ENCODE data around the gene PRDM16.

DNA sequence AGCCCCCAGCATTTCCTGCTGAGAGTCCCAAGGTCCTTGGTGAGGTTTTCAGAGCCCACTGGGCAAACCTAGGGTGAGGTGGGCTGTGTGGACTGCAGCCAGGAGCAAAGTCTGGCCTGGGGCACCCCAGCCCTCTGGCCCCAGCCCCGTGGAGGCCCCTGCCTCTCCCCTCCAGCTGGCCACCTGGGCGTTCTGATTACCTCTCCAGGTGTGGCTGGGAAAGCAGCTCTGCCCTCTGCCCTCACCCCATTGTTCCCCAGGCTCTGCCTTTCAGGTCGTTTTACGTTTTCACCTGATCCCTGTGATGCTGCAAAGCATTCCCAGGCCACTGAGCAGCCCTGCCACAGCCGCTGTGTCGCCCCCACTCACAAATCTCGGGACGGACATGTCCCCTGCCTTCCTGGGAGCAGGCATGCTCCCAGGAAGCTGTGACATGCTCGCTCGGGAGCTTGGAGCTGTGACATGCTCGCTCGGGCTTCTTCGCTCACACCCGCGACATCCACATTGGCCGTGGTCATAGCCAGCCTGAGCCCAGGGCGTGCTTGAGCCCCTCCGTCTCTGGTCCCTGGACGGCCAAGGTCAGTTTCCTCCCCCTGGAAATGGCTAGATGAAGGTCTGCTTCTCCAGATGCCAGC, 216.2 kb downstream of the PRDM16 start:
- TF ChIP-seq ZNF274 (IDR thresholded peaks at IDR 0.05; ENCODE audit: low read depth, low read length) (no peak), POLR2A (IDR thresholded peaks at IDR 0.05; ENCODE audit: borderline replicate concordance, extremely low read depth, insufficient read depth, insufficient read length) (no peak), ZFX (IDR thresholded peaks at IDR 0.05) (no peak), POLR2AphosphoS5 (IDR thresholded peaks at IDR 0.05; ENCODE audit: low read depth, low read length) (no peak)
- TF ChIP-seq, protein P1, sequence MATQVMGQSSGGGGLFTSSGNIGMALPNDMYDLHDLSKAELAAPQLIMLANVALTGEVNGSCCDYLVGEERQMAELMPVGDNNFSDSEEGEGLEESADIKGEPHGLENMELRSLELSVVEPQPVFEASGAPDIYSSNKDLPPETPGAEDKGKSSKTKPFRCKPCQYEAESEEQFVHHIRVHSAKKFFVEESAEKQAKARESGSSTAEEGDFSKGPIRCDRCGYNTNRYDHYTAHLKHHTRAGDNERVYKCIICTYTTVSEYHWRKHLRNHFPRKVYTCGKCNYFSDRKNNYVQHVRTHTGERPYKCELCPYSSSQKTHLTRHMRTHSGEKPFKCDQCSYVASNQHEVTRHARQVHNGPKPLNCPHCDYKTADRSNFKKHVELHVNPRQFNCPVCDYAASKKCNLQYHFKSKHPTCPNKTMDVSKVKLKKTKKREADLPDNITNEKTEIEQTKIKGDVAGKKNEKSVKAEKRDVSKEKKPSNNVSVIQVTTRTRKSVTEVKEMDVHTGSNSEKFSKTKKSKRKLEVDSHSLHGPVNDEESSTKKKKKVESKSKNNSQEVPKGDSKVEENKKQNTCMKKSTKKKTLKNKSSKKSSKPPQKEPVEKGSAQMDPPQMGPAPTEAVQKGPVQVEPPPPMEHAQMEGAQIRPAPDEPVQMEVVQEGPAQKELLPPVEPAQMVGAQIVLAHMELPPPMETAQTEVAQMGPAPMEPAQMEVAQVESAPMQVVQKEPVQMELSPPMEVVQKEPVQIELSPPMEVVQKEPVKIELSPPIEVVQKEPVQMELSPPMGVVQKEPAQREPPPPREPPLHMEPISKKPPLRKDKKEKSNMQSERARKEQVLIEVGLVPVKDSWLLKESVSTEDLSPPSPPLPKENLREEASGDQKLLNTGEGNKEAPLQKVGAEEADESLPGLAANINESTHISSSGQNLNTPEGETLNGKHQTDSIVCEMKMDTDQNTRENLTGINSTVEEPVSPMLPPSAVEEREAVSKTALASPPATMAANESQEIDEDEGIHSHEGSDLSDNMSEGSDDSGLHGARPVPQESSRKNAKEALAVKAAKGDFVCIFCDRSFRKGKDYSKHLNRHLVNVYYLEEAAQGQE (IDR thresholded peaks at IDR 0.05; ENCODE audit: low read depth), result no peak
- TF ChIP-seq, protein P2, sequence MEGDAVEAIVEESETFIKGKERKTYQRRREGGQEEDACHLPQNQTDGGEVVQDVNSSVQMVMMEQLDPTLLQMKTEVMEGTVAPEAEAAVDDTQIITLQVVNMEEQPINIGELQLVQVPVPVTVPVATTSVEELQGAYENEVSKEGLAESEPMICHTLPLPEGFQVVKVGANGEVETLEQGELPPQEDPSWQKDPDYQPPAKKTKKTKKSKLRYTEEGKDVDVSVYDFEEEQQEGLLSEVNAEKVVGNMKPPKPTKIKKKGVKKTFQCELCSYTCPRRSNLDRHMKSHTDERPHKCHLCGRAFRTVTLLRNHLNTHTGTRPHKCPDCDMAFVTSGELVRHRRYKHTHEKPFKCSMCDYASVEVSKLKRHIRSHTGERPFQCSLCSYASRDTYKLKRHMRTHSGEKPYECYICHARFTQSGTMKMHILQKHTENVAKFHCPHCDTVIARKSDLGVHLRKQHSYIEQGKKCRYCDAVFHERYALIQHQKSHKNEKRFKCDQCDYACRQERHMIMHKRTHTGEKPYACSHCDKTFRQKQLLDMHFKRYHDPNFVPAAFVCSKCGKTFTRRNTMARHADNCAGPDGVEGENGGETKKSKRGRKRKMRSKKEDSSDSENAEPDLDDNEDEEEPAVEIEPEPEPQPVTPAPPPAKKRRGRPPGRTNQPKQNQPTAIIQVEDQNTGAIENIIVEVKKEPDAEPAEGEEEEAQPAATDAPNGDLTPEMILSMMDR (IDR thresholded peaks at IDR 0.05 in 2 of 3, conservative IDR thresholded peaks at IDR 0.05 in 1 of 3; ENCODE audit: borderline replicate concordance in 1 of 3, insufficient read depth in 1 of 3, low read depth in 2 of 3, low read length in 2 of 3), result no peak
